ENCODE measurements around the gene PTPN14. TPM values are rescaled to one million over a fixed set of nuclear protein-coding genes. Genes with fewer than 3 reads are reported as not detected.

The PTPN14 gene
- total and polyA plus RNA-seq, 2 experiments from 2014 or later, result 18.7 to 70.2 TPM

DNA sequence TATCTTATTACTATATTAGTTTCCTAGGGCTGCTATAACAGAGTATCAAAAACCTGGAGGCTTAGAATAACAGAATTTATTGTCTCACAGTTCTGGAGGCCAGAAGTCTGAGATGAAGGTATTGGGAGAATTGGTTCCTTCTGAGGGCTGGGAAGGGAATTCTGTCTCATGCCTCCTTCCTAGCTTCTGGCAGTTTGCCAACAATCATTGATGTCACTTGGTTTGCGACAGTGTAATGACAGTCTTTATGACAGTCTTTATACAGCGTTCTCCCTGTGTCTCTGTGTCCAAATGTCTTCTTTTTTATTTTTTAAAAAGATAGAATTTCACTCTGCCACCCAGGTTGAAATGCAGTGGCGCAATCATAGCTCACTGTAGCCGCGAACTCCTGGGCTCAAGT is 35.8 kb upstream of the PTPN14 start:
- Histone ChIP-seq H3K9me2 (ENCODE audit: insufficient read depth) (no peaks in the 10 kb centered on the region), H3F3A (replicated peaks; ENCODE audit: low read depth) (no peaks in the 10 kb centered on the region), H2AFZ (no peak overlapping the region), H3K36me3 (ENCODE audit: insufficient read depth) (no peaks in the 10 kb centered on the region), H4K20me1 (replicated peaks; ENCODE audit: insufficient read depth) (no peaks in the 10 kb centered on the region), H3K27ac (ENCODE audit: low read depth) (no peak overlapping the region), H3K4me1 (ENCODE audit: insufficient read depth) (0 out of 2 replicates have a peak, but pooled peaks cover under 1% of the 10 kb centered on the region), H3K79me2 (replicated peaks; ENCODE audit: insufficient read depth) (no peaks in the 10 kb centered on the region), H3K4me3 (no peak overlapping the region), H3K4me2 (no peak overlapping the region), H3K27me3 (ENCODE audit: insufficient read depth) (no peaks in the 10 kb centered on the region)
- Mint-ChIP-seq H3K4me3 (no peak overlapping the region), H3K9me3 (no peaks in the 10 kb centered on the region), H3K36me3 (ENCODE audit: low read depth) (no peaks in the 10 kb centered on the region), H3K27me3 (ENCODE audit: insufficient read depth, low read depth, poor library complexity) (no peaks in the 10 kb centered on the region), H3K4me1 (peaks cover 10% of the 10 kb centered on the region; the same call in 2 of the 3 replicates), H3K27ac (no peak overlapping the region)
- ATAC-seq (no peak), DNase-seq (ENCODE audit: low spot score) (no peak)
- TF ChIP-seq CREB1 (CRISPR knock-in tag; IDR thresholded peaks at IDR 0.05; ENCODE audit: low read depth), result no peak
- TF ChIP-seq EZH2phosphoT487 (IDR thresholded peaks at IDR 0.05; ENCODE audit: unreplicated experiment), result no peak
- TF ChIP-seq, protein P1, sequence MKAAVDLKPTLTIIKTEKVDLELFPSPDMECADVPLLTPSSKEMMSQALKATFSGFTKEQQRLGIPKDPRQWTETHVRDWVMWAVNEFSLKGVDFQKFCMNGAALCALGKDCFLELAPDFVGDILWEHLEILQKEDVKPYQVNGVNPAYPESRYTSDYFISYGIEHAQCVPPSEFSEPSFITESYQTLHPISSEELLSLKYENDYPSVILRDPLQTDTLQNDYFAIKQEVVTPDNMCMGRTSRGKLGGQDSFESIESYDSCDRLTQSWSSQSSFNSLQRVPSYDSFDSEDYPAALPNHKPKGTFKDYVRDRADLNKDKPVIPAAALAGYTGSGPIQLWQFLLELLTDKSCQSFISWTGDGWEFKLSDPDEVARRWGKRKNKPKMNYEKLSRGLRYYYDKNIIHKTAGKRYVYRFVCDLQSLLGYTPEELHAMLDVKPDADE (IDR thresholded peaks at IDR 0.05), result no peak
- TF ChIP-seq NANOG (IDR thresholded peaks at IDR 0.05; ENCODE audit: borderline replicate concordance), result no peak

DNA sequence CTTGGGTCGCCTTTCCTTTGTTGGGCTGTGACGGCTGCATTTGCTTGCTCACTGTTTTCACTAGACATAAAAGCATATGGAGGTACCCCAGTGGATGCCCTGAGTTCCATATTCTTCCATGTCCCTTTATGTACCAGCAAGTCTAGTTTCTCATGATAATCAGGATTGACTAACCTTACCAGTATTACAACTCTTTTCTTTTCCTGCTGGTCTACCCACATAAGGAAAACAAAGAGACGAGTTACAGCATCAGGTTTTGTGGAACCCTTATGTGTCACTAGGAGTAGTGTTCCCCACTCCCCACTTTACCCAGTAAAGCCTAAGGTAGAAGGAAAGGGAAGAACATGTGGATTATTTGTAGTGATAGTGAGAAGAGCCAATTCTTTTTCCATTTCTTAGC is 35.2 kb upstream of the PTPN14 start:
- no peak for ATAC-seq
- H3K27me3 ChIP-seq (ENCODE audit: insufficient read depth), result no peaks in the 10 kb centered on the region
- no peaks in the 10 kb centered on the region for H3K79me2 ChIP-seq (replicated peaks; ENCODE audit: insufficient read depth)
- no peak overlapping the region for H3K27ac ChIP-seq (ENCODE audit: low read depth)
- Mint-ChIP-seq H3K36me3 (ENCODE audit: low read depth) (no peaks in the 10 kb centered on the region), H3K27me3 (ENCODE audit: insufficient read depth, low read depth, poor library complexity) (no peaks in the 10 kb centered on the region), H3K4me1 (peaks cover 15% of the 10 kb centered on the region), H3K9me3 (no peaks in the 10 kb centered on the region), H3K27ac (no peak overlapping the region), H3K4me3 (no peak overlapping the region)
- DNase-seq (ENCODE audit: low spot score), result no peak
- no peak overlapping the region for H3K4me2 ChIP-seq
- no peak for TF ChIP-seq ZNF114 (CRISPR knock-in tag; IDR thresholded peaks at IDR 0.05)
- H3K4me3 ChIP-seq, result no peak overlapping the region
- H3K36me3 ChIP-seq (ENCODE audit: insufficient read depth), result no peaks in the 10 kb centered on the region
- H3K4me1 ChIP-seq (ENCODE audit: insufficient read depth), result peaks cover 5% of the 10 kb centered on the region
- no peak overlapping the region for H2AFZ ChIP-seq
- no peaks in the 10 kb centered on the region for H4K20me1 ChIP-seq (replicated peaks; ENCODE audit: insufficient read depth)
- no peaks in the 10 kb centered on the region for H3K9me2 ChIP-seq (ENCODE audit: insufficient read depth)
- no peaks in the 10 kb centered on the region for H3F3A ChIP-seq (replicated peaks; ENCODE audit: low read depth)

DNA sequence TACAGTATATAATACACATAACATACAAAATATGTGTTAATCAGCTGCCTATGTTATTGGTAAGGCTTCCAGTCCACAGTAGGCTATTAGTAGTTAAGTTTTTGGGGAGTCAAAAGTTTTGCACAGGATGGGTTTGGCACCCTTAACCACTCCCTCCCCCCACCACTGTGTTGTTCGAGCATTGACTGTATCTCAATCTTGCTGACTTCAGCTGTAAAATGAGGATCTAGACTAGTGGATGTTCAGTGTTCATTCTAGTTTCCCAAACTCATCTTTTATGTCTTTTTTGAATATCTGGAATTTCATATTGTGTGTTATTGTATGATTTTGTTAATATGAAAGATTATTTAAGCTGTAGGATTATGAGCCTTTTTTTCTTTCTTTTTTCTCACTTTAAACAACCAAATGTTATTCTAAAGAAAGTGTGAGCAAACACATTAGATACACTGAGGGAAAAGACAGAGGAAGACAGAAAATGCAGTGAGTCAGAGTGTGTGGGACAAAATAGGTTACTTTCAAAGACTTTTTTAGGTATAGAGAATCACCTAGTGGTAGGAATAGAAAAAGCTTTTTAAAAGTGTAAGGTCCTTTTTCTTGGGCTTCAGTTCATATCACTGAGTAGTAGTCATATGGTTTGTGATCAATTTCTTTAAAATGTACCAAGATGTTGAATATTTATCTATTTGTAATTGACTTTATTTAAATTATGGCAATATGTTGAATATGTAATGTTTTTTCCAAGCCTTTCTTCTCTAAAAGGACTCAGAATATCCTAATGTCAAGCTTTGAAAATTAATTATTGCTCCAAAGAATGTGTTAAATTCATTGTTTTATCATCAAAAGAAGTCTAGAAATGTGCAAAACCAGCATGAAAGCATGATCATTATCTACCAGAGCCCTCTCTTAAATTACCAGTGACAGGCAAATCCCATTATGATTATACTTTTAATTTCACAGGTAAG is 33.7 kb upstream of the PTPN14 start:
- H3K4me2 ChIP-seq, result no peak overlapping the region
- no peak overlapping the region for H2AFZ ChIP-seq
- no peaks in the 10 kb centered on the region for H4K20me1 ChIP-seq (replicated peaks; ENCODE audit: insufficient read depth)
- peaks cover 11% of the 10 kb centered on the region for H3K4me1 ChIP-seq (ENCODE audit: insufficient read depth)
- H3K36me3 ChIP-seq (ENCODE audit: insufficient read depth), result no peaks in the 10 kb centered on the region
- no peak for TF ChIP-seq EZH2phosphoT487 (IDR thresholded peaks at IDR 0.05; ENCODE audit: unreplicated experiment)
- TF ChIP-seq ZNF114 (CRISPR knock-in tag; IDR thresholded peaks at IDR 0.05), result no peak
- TF ChIP-seq, protein P2, sequence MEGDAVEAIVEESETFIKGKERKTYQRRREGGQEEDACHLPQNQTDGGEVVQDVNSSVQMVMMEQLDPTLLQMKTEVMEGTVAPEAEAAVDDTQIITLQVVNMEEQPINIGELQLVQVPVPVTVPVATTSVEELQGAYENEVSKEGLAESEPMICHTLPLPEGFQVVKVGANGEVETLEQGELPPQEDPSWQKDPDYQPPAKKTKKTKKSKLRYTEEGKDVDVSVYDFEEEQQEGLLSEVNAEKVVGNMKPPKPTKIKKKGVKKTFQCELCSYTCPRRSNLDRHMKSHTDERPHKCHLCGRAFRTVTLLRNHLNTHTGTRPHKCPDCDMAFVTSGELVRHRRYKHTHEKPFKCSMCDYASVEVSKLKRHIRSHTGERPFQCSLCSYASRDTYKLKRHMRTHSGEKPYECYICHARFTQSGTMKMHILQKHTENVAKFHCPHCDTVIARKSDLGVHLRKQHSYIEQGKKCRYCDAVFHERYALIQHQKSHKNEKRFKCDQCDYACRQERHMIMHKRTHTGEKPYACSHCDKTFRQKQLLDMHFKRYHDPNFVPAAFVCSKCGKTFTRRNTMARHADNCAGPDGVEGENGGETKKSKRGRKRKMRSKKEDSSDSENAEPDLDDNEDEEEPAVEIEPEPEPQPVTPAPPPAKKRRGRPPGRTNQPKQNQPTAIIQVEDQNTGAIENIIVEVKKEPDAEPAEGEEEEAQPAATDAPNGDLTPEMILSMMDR (conservative IDR thresholded peaks at IDR 0.05; ENCODE audit: low read depth in 2 of 2), result peak; percentile 71 to 77
- DNase-seq (ENCODE audit: low spot score) (peak; percentile 71), ATAC-seq (peak; percentile 79)
- H3F3A ChIP-seq (replicated peaks; ENCODE audit: low read depth), result no peaks in the 10 kb centered on the region
- H3K79me2 ChIP-seq (replicated peaks; ENCODE audit: insufficient read depth), result no peaks in the 10 kb centered on the region
- Mint-ChIP-seq H3K27me3 (ENCODE audit: insufficient read depth, low read depth, poor library complexity) (no peaks in the 10 kb centered on the region), H3K9me3 (no peaks in the 10 kb centered on the region), H3K4me3 (no peak overlapping the region), H3K27ac (no peak overlapping the region), H3K36me3 (ENCODE audit: low read depth) (no peaks in the 10 kb centered on the region), H3K4me1 (peaks cover 16% of the 10 kb centered on the region)
- no peak overlapping the region for H3K27ac ChIP-seq (ENCODE audit: low read depth)
- no peak overlapping the region for H3K4me3 ChIP-seq
- no peaks in the 10 kb centered on the region for H3K27me3 ChIP-seq (ENCODE audit: insufficient read depth)
- no peaks in the 10 kb centered on the region for H3K9me2 ChIP-seq (ENCODE audit: insufficient read depth)

Measured in GM23338 (cell line).